ENCODE measurements around the gene HPS4. TPM values are rescaled to one million over a fixed set of nuclear protein-coding genes. Genes with fewer than 3 reads are reported as not detected.
A peak's percentile ranks its signal among the peaks of the same experiment; 100 is the strongest.
"Not testable (repeated sequence)": the region's sequence is repeated elsewhere in the genome, so short reads cannot be mapped to it uniquely, and the experiment has no call there.

HPS4 gene
- total RNA-seq (10 to 100 TPM; 36.7 to 36.8 TPM), polyA plus RNA-seq (18.9 TPM)

DNA sequence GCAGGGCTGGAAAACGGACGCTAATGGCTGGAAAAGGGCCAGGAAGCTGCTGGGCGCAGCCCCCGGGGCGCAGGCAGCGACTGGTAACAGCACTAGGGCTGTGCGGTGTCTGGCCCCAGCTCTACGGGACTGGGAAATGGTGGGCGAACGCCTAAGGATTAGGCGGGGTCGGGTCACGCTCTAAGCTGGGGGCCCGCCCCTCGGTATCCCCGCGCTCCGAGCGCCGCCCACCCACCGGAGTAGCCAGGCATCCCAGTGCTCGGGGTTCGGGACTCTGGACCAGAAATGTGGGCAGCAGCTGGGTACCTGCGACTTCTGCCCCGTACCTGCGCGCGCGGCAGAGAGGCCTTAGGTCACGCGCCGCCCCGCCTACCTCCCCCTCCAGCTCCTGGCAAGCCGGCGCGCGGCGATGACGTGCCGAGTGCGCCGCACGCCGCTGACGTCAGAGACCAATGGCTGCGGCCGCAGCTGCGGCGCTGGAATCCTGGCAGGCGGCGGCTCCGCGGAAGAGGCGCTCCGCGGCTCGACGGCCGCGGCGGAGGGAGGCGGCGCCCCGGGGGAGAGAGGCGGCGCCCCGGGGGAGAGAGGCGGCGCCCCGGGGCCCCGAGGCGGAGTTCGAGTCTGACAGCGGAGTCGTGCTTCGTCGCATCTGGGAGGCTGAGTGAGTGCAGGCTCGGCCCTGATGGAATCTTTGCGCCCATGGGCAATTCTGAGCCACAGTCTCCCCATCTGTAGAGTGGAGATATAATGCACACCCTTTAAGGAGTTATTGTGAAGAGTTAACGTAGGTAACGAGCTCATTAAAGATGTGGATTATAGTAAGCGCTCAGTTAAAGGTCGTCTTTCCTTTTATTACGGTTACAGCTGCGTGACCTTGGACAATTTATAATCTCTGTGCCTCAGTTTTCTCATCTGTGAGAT is at the start of gene HPS4, which contains the start of gene SRRD:
Gene HPS4 (minus strand): TSS at position 345 of the 921 bp plus-strand sequence. CDS start 2,021 bp downstream, outside the sequence.
Gene SRRD (plus strand): TSS at position 439 of the 921 bp plus-strand sequence. CDS start 14 bp downstream, at position 453.
- H3K4me3 ChIP-seq (ENCODE audit: low read length), result peak within 1 kb of the TSS; percentile 53
- POLR2A ChIA-PET, result interaction anchor here (0.7 to 3.9 kb wide), 12 partner anchors 9 to 190 kb away, joined by 3 to 34 read pairs (median 4); partner anchors contain the start of genes ASPHD2, MIAT and TFIP11
- peaks cover 63 to 75% (median 73%) of the 10 kb centered on the region in 3 donors for H3K4me1 Mint-ChIP-seq

DNA sequence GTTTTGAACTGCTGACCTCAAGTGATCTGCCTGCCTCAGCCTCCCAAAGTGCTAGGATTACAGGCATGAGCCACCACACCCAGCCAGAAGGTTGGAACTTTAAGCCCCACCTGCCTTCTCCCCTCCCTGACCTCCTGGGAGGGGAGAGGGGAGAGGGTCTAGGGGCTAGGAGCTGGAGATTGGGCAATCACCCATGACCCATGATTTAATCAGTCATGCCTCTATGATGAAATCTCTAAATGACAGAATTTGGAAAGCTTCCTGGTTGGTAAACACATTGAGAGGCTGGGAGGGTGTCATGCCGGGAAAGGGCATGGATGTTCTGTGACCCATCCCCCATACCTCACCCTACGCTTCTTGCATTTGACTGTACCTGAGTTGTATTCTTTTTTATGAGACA is 45.8 kb upstream of the HPS4 start:
- peaks cover 0 to 89% (median 23%) of the 10 kb centered on the region in 3 donors for H3K36me3 Mint-ChIP-seq

More for the DNA sequence above, at the start of gene HPS4, which contains the start of gene SRRD:
- H3K36me3 ChIP-seq (ENCODE audit: insufficient read depth, low read length), result peaks cover 10% of the 10 kb centered on the region
- Mint-ChIP-seq H3K27me3 (no peaks in the 10 kb centered on the region), H3K36me3 (peaks cover 0 to 54% (median 8%) of the 10 kb centered on the region in 3 donors), H3K4me3 (peak within 1 kb of the TSS; percentile 81 to 98 (median 93)), H3K27ac (peak within 1 kb of the TSS; percentile 93 to 99 (median 99)), H3K9me3 (no peaks in the 10 kb centered on the region)
- peak; percentile 90 to 95 (median 93) for DNase-seq
- H3K4me1 ChIP-seq (ENCODE audit: insufficient read depth, low read length), result peaks cover 56% of the 10 kb centered on the region
- H3K9me3 ChIP-seq (ENCODE audit: low read length), result no peaks in the 10 kb centered on the region
- no peaks in the 10 kb centered on the region for H3K27me3 ChIP-seq (ENCODE audit: insufficient read depth, low read length, poor library complexity, severe bottlenecking)
- peak within 1 kb of the TSS; percentile 93 for H3K27ac ChIP-seq (ENCODE audit: low read depth, low read length)
- CTCF ChIA-PET, result interaction anchor here (0.7 to 1.8 kb wide), 7 partner anchors 8 to 190 kb away, joined by 3 to 9 read pairs (median 5); no protein-coding TSS in a partner anchor

DNA sequence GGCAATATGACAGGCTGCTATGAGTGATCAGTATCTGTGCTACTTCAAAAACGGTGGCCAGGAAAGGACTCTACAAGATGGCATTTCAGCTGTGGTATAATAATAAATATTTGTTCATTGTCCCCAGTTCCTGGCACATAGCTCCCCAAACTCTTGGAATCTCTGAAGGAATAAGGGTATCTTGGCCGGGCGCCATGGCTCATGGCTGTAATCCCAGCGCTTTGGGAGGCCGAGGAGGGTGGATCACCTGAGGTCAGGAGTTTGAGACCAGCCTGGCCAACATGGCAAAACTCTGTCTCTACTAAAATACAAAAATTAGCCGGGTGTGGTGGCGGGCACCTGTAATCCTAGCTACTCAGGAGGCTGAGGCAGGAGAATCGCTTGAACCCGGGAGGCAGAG is 44.9 kb upstream of the HPS4 start:
- H3K4me1 Mint-ChIP-seq; H3K9me3 Mint-ChIP-seq; H3K4me1 ChIP-seq (ENCODE audit: insufficient read depth, low read length); H3K9me3 ChIP-seq (ENCODE audit: low read length); H3K27me3 Mint-ChIP-seq; H3K4me3 ChIP-seq (ENCODE audit: low read length); H3K4me3 Mint-ChIP-seq; H3K27me3 ChIP-seq (ENCODE audit: insufficient read depth, low read length, poor library complexity, severe bottlenecking); DNase-seq; H3K27ac ChIP-seq (ENCODE audit: low read depth, low read length); CTCF ChIA-PET; POLR2A ChIA-PET: not testable (repeated sequence)
- H3K36me3 Mint-ChIP-seq, result peaks cover 0 to 93% (median 23%) of the 10 kb centered on the region in 3 donors
- H3K36me3 ChIP-seq (ENCODE audit: insufficient read depth, low read length), result peaks cover 64% of the 10 kb centered on the region
- H3K27ac Mint-ChIP-seq, result peak overlapping the region in 2 of 8 donors; percentile 38 to 66

More for the DNA sequence above, 45.8 kb upstream of the HPS4 start:
- ChIA-PET POLR2A (no interaction called here), CTCF (no interaction called here)
- no peaks in the 10 kb centered on the region for H3K9me3 ChIP-seq (ENCODE audit: low read length)
- H3K27me3 ChIP-seq (ENCODE audit: insufficient read depth, low read length, poor library complexity, severe bottlenecking), result no peaks in the 10 kb centered on the region
- no peak overlapping the region for H3K27ac ChIP-seq (ENCODE audit: low read depth, low read length)
- no peak overlapping the region for H3K4me3 Mint-ChIP-seq
- H3K27ac Mint-ChIP-seq, result peak overlapping the region in 1 of 8 donors; percentile 66
- no peaks in the 10 kb centered on the region for H3K27me3 Mint-ChIP-seq
- no peaks in the 10 kb centered on the region for H3K4me1 ChIP-seq (ENCODE audit: insufficient read depth, low read length)
- H3K4me1 Mint-ChIP-seq, result peaks cover 0 to 6% (median 5%) of the 10 kb centered on the region in 3 donors
- H3K9me3 Mint-ChIP-seq, result no peaks in the 10 kb centered on the region
- peaks cover 64% of the 10 kb centered on the region for H3K36me3 ChIP-seq (ENCODE audit: insufficient read depth, low read length)
- no peak for DNase-seq
- no peak overlapping the region for H3K4me3 ChIP-seq (ENCODE audit: low read length)

DNA sequence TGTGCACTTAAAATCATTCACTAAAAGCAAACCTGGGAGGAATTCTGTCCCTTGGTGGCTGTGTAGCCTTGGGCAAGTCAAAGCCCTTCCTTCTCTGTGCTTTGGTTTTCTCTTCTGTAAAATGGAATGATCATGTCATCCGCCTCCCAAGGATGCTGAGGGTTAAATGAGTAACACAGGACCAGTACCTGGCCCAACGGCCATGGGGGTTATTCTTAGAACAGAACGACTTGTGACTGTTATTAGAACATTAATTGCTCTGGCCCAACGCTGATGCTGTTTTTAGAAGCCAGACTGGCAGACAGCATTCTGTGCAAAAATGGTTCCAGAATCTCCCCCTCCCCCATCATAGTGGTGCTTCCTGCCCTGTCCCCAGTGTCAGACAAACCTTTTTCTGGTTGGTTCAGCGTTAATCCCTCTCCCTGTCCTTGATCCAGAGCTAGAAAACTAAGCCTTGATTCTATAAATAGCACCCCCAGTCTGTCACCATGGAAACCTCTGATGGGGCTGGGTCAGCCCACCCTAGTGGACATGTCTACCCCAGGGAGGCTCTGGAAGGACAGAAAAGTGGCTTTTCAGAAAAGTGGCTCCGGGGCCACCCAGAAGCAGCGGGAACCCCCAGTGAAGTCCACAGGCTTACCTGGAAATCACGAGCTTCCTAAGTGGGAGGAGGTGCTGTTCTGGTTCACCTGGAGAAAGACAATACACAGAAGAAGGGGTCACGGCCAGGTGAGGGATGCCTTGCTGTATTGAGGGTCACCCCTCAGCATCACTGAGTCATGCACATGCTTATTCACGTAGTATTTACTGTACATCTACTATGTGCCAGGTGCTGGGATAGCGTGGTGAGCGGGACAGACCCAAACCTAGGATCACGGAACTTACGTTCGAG is 44.2 kb upstream of the HPS4 start:
- Histone ChIP-seq H3K4me1 (ENCODE audit: insufficient read depth, low read length) (no peaks in the 10 kb centered on the region), H3K9me3 (ENCODE audit: low read length) (no peaks in the 10 kb centered on the region), H3K27me3 (ENCODE audit: insufficient read depth, low read length, poor library complexity, severe bottlenecking) (no peaks in the 10 kb centered on the region), H3K27ac (ENCODE audit: low read depth, low read length) (no peak overlapping the region), H3K4me3 (ENCODE audit: low read length) (no peak overlapping the region), H3K36me3 (ENCODE audit: insufficient read depth, low read length) (peaks cover 62% of the 10 kb centered on the region)
- Mint-ChIP-seq H3K9me3 (no peaks in the 10 kb centered on the region), H3K27ac (peak overlapping the region in 6 of 8 donors; percentile 18 to 92 (median 54)), H3K4me3 (no peak overlapping the region), H3K4me1 (peaks cover 0 to 2% (median 1%) of the 10 kb centered on the region in 3 donors), H3K27me3 (no peaks in the 10 kb centered on the region), H3K36me3 (peaks cover 0 to 90% (median 24%) of the 10 kb centered on the region in 3 donors)
- CTCF ChIA-PET, result interaction anchor here (1.0 kb wide), 1 partner anchor 114 kb away, joined by 3 read pairs; no protein-coding TSS in a partner anchor
- POLR2A ChIA-PET, result no interaction called here
- no peak for DNase-seq

GRCh38 chr22:26527167-26527566 is 43.6 kb upstream of the HPS4 start:
- H3K9me3 ChIP-seq (ENCODE audit: low read length), result no peaks in the 10 kb centered on the region
- Mint-ChIP-seq H3K36me3 (peaks cover 0 to 90% (median 23%) of the 10 kb centered on the region in 3 donors), H3K9me3 (no peaks in the 10 kb centered on the region), H3K27me3 (no peaks in the 10 kb centered on the region), H3K4me1 (no peaks in the 10 kb centered on the region), H3K27ac (peak overlapping the region in 1 of 8 donors; percentile 92), H3K4me3 (no peak overlapping the region)
- no peak for DNase-seq
- POLR2A ChIA-PET, result no interaction called here
- peaks cover 55% of the 10 kb centered on the region for H3K36me3 ChIP-seq (ENCODE audit: insufficient read depth, low read length)
- CTCF ChIA-PET, result interaction anchor here (0.8 to 1.0 kb wide), 2 partner anchors 67 to 115 kb away, joined by 3 read pairs; no protein-coding TSS in a partner anchor
- H3K27ac ChIP-seq (ENCODE audit: low read depth, low read length), result no peak overlapping the region
- H3K4me3 ChIP-seq (ENCODE audit: low read length), result no peak overlapping the region
- H3K27me3 ChIP-seq (ENCODE audit: insufficient read depth, low read length, poor library complexity, severe bottlenecking), result no peaks in the 10 kb centered on the region
- no peaks in the 10 kb centered on the region for H3K4me1 ChIP-seq (ENCODE audit: insufficient read depth, low read length)

GRCh38 chr22:26525946-26526564 is 42.5 kb upstream of the HPS4 start:
- Mint-ChIP-seq H3K27ac (peak overlapping the region in 4 of 8 donors; percentile 15 to 69 (median 39)), H3K9me3 (no peaks in the 10 kb centered on the region), H3K4me1 (no peaks in the 10 kb centered on the region), H3K4me3 (no peak overlapping the region), H3K36me3 (peaks cover 0 to 81% (median 15%) of the 10 kb centered on the region in 3 donors), H3K27me3 (no peaks in the 10 kb centered on the region)
- Histone ChIP-seq H3K4me3 (ENCODE audit: low read length) (no peak overlapping the region), H3K27ac (ENCODE audit: low read depth, low read length) (no peak overlapping the region), H3K27me3 (ENCODE audit: insufficient read depth, low read length, poor library complexity, severe bottlenecking) (no peaks in the 10 kb centered on the region), H3K4me1 (ENCODE audit: insufficient read depth, low read length) (no peaks in the 10 kb centered on the region), H3K9me3 (ENCODE audit: low read length) (no peaks in the 10 kb centered on the region), H3K36me3 (ENCODE audit: insufficient read depth, low read length) (peaks cover 45% of the 10 kb centered on the region)
- DNase-seq, result no peak
- ChIA-PET CTCF (no interaction called here), POLR2A (no interaction called here)

GRCh38 chr22:26524870-26525269 is 41.3 kb upstream of the HPS4 start:
- Histone ChIP-seq H3K27me3 (ENCODE audit: insufficient read depth, low read length, poor library complexity, severe bottlenecking) (no peaks in the 10 kb centered on the region), H3K4me3 (ENCODE audit: low read length) (no peak overlapping the region), H3K4me1 (ENCODE audit: insufficient read depth, low read length) (no peaks in the 10 kb centered on the region), H3K27ac (ENCODE audit: low read depth, low read length) (no peak overlapping the region), H3K9me3 (ENCODE audit: low read length) (no peaks in the 10 kb centered on the region), H3K36me3 (ENCODE audit: insufficient read depth, low read length) (peaks cover 40% of the 10 kb centered on the region)
- ChIA-PET CTCF (no interaction called here), POLR2A (interaction anchor here (0.7 kb wide), 2 partner anchors 24 to 52 kb away, joined by 3 read pairs; no protein-coding TSS in a partner anchor)
- no peaks in the 10 kb centered on the region for H3K4me1 Mint-ChIP-seq
- no peaks in the 10 kb centered on the region for H3K27me3 Mint-ChIP-seq
- no peak overlapping the region for H3K4me3 Mint-ChIP-seq
- no peak overlapping the region for H3K27ac Mint-ChIP-seq
- peaks cover 0 to 72% (median 12%) of the 10 kb centered on the region in 3 donors for H3K36me3 Mint-ChIP-seq
- no peaks in the 10 kb centered on the region for H3K9me3 Mint-ChIP-seq
- DNase-seq, result no peak

All from CD8-positive, alpha-beta memory T cell (primary cell).